IPS DF 6.9 (cell line): Measurements from ENCODE around the gene SLCO3A1.

Source experiments
- DNase-seq: peaks from one replicate; pipeline ENCODE4 v3.0.0-alpha.2; 2013; ENCODE audit warnings: low read depth, low spot score
- H3K27ac ChIP-seq: one replicate; pipeline ENCODE4 v1.5.1; 2013; ENCODE audit warnings: low read length, control low read depth
- H3K27me3 ChIP-seq: 2 replicates; pipeline ENCODE4 v1.6.1; 2013; ENCODE audit warnings: mild to moderate bottlenecking, low read length; ENCODE audit not compliant: control insufficient read depth, insufficient read depth
- H3K36me3 ChIP-seq: 2 replicates; pipeline ENCODE4 v1.6.1; 2013; ENCODE audit warnings: low read length; ENCODE audit not compliant: control insufficient read depth, insufficient read depth
- H3K4me1 ChIP-seq: 2 replicates; pipeline ENCODE4 v1.6.1; 2013; ENCODE audit warnings: low read length; ENCODE audit not compliant: control insufficient read depth, insufficient read depth
- H3K4me3 ChIP-seq: 2 replicates; pipeline ENCODE4 v1.5.1; 2013; ENCODE audit warnings: mild to moderate bottlenecking, low read length
- H3K9me3 ChIP-seq: 2 replicates; pipeline ENCODE4 v1.6.1; 2013; ENCODE audit warnings: low read length, inconsistent platforms; ENCODE audit not compliant: control insufficient read depth, insufficient read depth
- WGBS: extraction: QIAGEN DNeasy Blood & Tissue Kit; methylation state at CpG from one replicate; pipeline ENCODE4 v1.1.7; 2013; ENCODE audit warnings: mixed read lengths, missing lambda C conversion rate; ENCODE audit not compliant: insufficient read length, insufficient coverage; 5-methylcytosine and 5-hydroxymethylcytosine counted together

SLCO3A1 gene

DNA sequence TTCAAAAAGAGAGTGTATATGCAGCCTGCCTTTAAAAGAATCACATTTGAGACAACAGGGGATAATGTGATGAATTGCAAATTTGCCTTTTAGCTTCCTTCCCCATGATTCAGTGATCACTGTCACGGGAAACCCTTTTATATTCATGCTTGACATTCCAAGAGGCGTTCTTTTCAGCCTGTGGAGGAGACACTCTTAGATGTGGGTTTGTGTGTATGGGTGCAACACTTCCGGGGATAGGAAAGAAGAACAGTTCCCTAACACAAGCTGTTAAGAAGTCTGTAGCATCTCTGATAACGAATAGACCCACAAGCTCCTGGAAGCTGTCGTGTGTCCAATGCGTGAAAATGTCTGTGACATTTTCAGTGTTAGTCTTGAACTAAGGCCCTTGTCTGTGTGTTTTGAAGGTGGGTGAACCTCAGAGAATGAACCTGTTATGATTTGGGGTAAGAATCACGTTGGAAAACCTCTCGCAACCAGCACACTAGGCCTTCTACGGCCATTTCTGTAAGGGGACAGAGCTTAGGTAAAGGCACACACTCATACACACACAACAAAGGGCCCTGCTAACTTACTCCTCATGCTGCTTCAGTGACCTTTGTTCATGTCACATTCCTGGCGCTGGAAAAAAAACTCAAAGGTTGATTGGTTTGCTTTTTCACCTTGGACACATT is 311.0 kb downstream of the SLCO3A1 start:
- peak overlapping the region; percentile 28 for H3K27ac ChIP-seq
- H3K9me3 ChIP-seq: no peaks in the 10 kb centered on the region
- H3K4me1 ChIP-seq: peaks cover 9% of the 10 kb centered on the region
- H3K4me3 ChIP-seq: no peak overlapping the region
- H3K36me3 ChIP-seq: no peaks in the 10 kb centered on the region
- H3K27me3 ChIP-seq: no peaks in the 10 kb centered on the region
- DNase-seq: no peak
- WGBS: no CpG with 5 or more reads among the region's 10 CpGs

DNA sequence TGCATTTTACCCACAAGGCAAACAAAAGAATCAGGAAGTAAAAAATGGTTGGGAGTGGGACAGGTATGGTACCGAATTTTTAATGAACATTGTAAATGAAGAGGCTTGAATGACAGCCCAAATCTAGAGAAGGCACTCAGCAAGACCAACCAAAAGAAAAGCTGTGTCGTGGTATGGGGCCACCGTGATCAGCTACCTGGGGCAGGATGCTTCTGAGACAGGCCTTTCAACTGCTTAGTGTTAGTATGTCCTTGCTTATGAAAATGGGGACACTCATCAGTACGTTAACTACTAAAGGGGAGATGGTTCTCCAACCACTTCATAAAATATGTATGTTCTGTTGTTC is 311.5 kb downstream of the SLCO3A1 start:
- WGBS: no CpG with 5 or more reads among the region's 4 CpGs
- H3K36me3 ChIP-seq: no peaks in the 10 kb centered on the region

DNA sequence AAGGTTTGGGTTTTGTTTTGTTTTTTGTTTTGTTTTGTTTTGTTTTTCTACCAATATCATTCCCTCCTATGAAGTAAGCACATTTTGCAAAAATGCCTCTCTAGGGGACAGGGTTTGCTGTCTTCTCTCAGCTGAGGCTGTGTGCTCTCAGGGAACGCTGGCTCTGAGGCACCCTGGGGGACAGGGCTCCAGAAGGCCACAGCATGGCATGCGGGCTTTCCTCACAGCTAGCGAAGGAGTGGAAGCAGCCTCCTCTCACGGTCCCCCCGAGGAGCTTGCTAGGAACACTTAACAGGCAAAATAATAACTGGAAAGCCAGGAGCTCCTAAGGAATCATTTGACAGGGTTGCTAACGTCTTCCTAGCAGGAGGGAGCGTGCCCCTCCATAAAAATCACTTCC is 312.5 kb downstream of the SLCO3A1 start:
- H3K9me3 ChIP-seq: no peaks in the 10 kb centered on the region
- H3K27ac ChIP-seq: no peak overlapping the region
- DNase-seq: no peak
- no peak overlapping the region for H3K4me3 ChIP-seq
- no peaks in the 10 kb centered on the region for H3K27me3 ChIP-seq
- no CpG with 5 or more reads among the region's 7 CpGs for WGBS
- no peaks in the 10 kb centered on the region for H3K36me3 ChIP-seq
- peaks cover 5% of the 10 kb centered on the region for H3K4me1 ChIP-seq

More for the DNA sequence above, 311.5 kb downstream of the SLCO3A1 start:
- Histone ChIP-seq H3K9me3 (no peaks in the 10 kb centered on the region), H3K27me3 (no peaks in the 10 kb centered on the region), H3K27ac (peak overlapping the region; percentile 28), H3K4me3 (no peak overlapping the region), H3K4me1 (peaks cover 7% of the 10 kb centered on the region)
- no peak for DNase-seq

DNA sequence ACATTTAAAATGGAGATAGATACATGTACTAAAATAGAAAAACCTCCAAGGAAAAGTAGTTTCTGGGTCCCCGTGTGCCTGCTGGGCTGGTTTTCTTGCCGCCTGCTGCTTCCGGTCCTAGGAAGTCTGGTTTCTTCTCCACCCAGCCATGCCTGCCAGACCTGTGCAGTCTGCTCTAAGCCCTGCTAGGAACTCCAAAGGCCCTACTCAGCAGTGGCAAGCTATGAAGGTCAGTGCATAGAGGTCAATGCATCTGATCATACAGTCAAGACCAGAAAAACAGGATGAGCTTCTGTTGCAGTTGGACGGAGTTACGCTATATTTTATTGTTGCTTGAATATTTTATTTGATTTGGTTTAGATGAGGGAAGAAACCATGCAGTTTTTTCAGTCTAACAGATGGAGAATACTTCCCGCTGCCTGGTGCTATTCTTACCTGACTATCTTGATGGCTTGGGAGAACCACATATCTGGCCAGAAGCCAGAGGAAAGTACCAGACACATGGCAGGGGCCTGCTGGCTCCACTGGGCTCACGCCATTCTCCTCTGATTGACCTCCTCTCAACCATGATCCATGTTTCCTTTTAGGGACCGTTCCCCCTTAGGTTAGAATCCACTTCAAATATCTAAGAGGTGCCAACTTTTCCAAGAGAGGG is 313.4 kb downstream of the SLCO3A1 start:
- no peaks in the 10 kb centered on the region for H3K9me3 ChIP-seq
- WGBS: 100% methylated on average over 2 of the region's 8 CpGs
- DNase-seq: no peak
- H3K27ac ChIP-seq: no peak overlapping the region
- H3K27me3 ChIP-seq: no peaks in the 10 kb centered on the region
- peaks cover 3% of the 10 kb centered on the region for H3K4me1 ChIP-seq
- no peak overlapping the region for H3K4me3 ChIP-seq
- no peaks in the 10 kb centered on the region for H3K36me3 ChIP-seq

DNA sequence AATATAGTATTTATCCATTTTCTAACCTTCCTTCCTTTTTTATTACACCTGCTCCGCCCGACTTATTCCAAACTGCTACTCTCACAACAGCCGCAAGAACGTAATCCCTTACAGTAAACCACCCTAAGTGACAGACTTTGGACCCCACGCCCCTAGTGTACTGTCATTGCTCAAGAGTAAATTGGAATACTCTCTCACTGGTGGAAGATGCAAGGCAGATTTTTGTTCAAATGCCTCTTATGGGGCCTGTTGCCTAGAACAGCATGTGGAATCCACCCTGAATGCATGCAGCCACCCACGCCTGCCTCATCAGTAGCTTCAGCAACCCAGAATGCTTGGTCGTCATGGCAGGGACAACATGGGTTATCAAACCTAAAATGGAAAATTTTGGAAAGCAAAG is 313.9 kb downstream of the SLCO3A1 start:
- Histone ChIP-seq H3K27ac (no peak overlapping the region), H3K9me3 (no peaks in the 10 kb centered on the region), H3K4me1 (peaks cover 3% of the 10 kb centered on the region), H3K4me3 (no peak overlapping the region), H3K27me3 (no peaks in the 10 kb centered on the region), H3K36me3 (no peaks in the 10 kb centered on the region)
- no peak for DNase-seq
- WGBS: no CpG with 5 or more reads among the region's 7 CpGs

DNA sequence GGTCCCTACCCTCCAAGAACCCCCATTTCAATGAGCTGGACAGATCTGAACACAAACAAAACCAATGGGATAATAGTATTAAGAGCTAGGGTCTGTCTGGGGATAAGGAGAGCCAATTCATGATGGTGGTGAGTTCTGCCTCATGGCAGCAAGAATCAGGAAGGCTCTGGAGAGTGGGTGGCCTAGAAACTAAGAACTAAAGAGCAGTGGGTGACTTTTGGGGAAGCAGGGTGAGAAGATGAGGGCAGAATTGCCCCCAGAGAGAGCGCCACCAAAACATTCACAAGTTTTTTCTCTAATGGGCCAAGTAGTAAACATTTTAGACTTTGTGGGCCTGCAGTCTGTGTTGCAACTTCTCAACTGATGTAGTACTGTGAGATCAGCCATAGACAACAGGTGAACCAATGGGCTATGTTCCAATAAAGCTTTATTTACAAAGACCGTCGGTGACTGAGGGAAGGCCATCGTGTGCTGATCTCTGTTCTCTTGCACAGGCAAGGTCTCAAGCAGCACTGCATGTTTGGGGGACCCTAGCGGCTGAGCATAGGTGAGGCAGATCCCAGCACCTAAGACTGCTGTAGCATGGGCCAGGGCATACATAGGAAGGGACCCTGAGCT is 314.7 kb downstream of the SLCO3A1 start:
- no CpG with 5 or more reads among the region's 5 CpGs for WGBS
- no peaks in the 10 kb centered on the region for H3K9me3 ChIP-seq
- peaks cover 3% of the 10 kb centered on the region for H3K4me1 ChIP-seq
- no peaks in the 10 kb centered on the region for H3K36me3 ChIP-seq
- no peak overlapping the region for H3K4me3 ChIP-seq
- H3K27ac ChIP-seq: no peak overlapping the region
- no peak for DNase-seq
- no peaks in the 10 kb centered on the region for H3K27me3 ChIP-seq

DNA sequence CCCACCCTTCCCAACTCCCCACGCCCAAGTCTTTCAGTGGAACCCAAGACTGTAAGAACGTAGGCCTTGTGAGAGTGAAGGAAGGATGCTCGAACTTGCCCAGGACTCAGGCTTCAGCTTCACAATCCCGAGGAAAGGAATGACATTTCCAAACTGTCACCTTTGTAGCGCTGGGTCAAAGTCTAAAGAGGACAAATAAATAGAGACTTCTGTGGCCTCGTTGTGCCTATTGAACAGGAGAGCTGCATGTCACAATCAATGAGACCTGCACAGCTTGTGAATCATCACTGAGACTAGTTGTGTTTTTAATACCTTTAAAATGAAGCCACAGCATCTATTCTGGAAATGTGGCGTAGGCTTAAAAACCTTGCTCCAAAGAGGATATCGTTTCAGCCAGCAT is 317.4 kb downstream of the SLCO3A1 start:
- H3K4me1 ChIP-seq: peaks cover 3% of the 10 kb centered on the region
- DNase-seq: no peak
- no peak overlapping the region for H3K4me3 ChIP-seq
- no CpG with 5 or more reads among the region's 8 CpGs for WGBS
- H3K36me3 ChIP-seq: no peaks in the 10 kb centered on the region
- no peaks in the 10 kb centered on the region for H3K9me3 ChIP-seq
- no peak overlapping the region for H3K27ac ChIP-seq
- no peaks in the 10 kb centered on the region; the same call in 1 of the 2 replicates for H3K27me3 ChIP-seq

DNA sequence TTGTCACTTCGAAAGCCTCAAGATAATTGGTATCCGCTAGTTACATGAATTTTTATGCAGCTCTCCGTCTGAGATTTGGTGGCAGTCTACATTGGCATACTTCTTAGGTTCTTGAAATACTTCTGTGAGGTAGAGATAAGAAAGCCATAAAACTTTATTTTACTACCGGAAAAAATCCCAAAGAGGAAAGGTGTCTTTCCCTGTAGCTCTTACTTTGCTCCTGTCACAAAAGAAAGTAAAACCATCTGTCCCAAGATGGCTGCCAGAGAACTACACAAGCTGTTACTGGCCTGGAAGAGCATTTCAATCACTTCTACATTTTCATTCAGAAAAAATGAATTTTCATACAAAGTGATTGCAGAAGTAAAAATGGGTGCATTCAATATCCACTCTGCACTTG is 325.4 kb downstream of the SLCO3A1 start:
- no CpG with 5 or more reads among the region's 4 CpGs for WGBS
- Histone ChIP-seq H3K27ac (no peak overlapping the region), H3K4me1 (no peaks in the 10 kb centered on the region), H3K36me3 (no peaks in the 10 kb centered on the region), H3K9me3 (no peaks in the 10 kb centered on the region), H3K27me3 (no peaks in the 10 kb centered on the region; the same call in 1 of the 2 replicates), H3K4me3 (no peak overlapping the region)
- no peak for DNase-seq

DNA sequence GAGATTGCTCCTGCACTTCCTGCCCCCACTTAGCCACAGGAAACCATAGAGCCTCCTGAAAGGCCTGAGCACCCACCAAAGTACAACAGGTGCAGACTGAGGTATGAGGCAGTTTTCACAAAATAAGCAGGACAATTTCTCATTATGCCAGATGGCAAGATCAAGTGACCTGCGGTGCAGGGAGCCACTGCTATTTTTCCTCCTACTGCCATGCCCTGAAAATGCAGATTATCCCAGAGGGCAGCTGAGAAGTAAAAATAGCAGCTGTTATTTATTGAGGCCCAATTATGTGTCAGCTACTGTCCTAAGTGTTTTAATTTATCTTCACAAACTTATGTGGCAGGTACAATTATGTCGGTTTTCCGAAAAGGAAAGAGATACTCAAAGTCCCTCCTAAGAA is 330.6 kb downstream of the SLCO3A1 start:
- WGBS: no CpG with 5 or more reads among the region's 3 CpGs
- H3K9me3 ChIP-seq: no peaks in the 10 kb centered on the region

DNA sequence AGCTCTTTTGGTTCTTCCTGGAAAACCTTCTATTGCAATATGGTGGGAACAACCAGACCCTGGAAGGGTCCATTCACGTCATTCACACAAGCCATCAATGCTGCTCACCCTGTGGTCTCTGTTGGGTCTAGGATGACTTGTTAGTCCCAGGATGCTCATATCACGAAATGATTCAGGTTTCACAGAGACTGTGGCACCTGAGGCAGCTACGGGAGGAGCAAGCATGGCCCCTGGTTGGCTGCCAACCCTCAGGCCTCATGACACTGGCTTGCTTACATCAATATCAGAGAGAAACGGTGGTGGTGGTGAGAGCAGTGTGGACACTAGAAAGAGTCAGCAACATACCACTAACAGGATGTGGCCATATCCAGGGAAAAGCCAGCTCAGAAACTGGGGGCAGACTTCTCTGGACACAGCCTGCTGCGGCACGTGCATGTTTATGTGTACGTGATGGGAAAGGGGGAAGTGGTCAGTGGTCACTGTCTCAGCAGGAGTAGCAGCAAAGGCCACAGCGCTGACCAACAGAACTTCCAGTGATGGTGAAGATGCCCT is 331.2 kb downstream of the SLCO3A1 start:
- H3K36me3 ChIP-seq: no peaks in the 10 kb centered on the region
- H3K4me1 ChIP-seq: no peaks in the 10 kb centered on the region
- no peaks in the 10 kb centered on the region for H3K27me3 ChIP-seq
- no peak overlapping the region for H3K4me3 ChIP-seq
- no peak overlapping the region for H3K27ac ChIP-seq
- H3K9me3 ChIP-seq: no peaks in the 10 kb centered on the region
- WGBS: no CpG with 5 or more reads among the region's 8 CpGs
- no peak for DNase-seq

More for the DNA sequence above, 330.6 kb downstream of the SLCO3A1 start:
- DNase-seq: no peak
- Histone ChIP-seq H3K27ac (no peak overlapping the region), H3K36me3 (no peaks in the 10 kb centered on the region), H3K27me3 (no peaks in the 10 kb centered on the region), H3K4me3 (no peak overlapping the region), H3K4me1 (no peaks in the 10 kb centered on the region)
